Right kidney (tissue), 9 donors: ENCODE results near the gene TEAD4.
A peak's percentile ranks its signal among the peaks of the same experiment; 100 is the strongest.

Source experiments
- DNase-seq: peaks from one replicate; pipeline ENCODE4 v3.0.0-alpha.2; 2016
- long read RNA-seq, 8 donors: transcript quantifications; one replicate each; lab custom pipeline, GENCODE V29; 2026

The TEAD4 gene
- long read RNA-seq, donor 1, transcript TEAD4-202 (13 exons, 1,690 nt), result major isoform, 5 of 6 reads
- long read RNA-seq, donor 1, partial matches to known transcripts, result 0 of 6 reads
- long read RNA-seq, donor 1, other reads (novel, unspliced or antisense), result 0 of 6 reads
- long read RNA-seq, donor 2, partial matches to known transcripts, result 0 of 4 reads
- long read RNA-seq, donor 2, other reads (novel, unspliced or antisense), result 0 of 4 reads
- long read RNA-seq, donor 3, partial matches to known transcripts, result 0 of 2 reads
- long read RNA-seq, donor 3, other reads (novel, unspliced or antisense), result 0 of 2 reads
- long read RNA-seq, donor 4, partial matches to known transcripts, result 0 of 2 reads
- long read RNA-seq, donor 4, other reads (novel, unspliced or antisense), result 0 of 2 reads
- long read RNA-seq, donor 5, transcript TEAD4-202 (13 exons, 1,690 nt), result major isoform, 5 of 5 reads
- long read RNA-seq, donor 5, partial matches to known transcripts, result 0 of 5 reads
- long read RNA-seq, donor 5, other reads (novel, unspliced or antisense), result 0 of 5 reads
- long read RNA-seq, donor 6, partial matches to known transcripts, result 0 of 2 reads
- long read RNA-seq, donor 6, other reads (novel, unspliced or antisense), result 0 of 2 reads
- long read RNA-seq, donor 7, transcript TEAD4-202 (13 exons, 1,690 nt), result major isoform, 5 of 5 reads
- long read RNA-seq, donor 7, partial matches to known transcripts, result 0 of 5 reads
- long read RNA-seq, donor 7, other reads (novel, unspliced or antisense), result 0 of 5 reads
- long read RNA-seq, donor 8, partial matches to known transcripts, result 5 of 8 reads
- long read RNA-seq, donor 8, other reads (novel, unspliced or antisense), result 0 of 8 reads

- no peak for DNase-seq
These were observed at the start of gene TEAD4 for GRCh38 chr12:2959192-2959504. Gene TEAD4 (plus strand): TSS chr12:2959397.

DNA sequence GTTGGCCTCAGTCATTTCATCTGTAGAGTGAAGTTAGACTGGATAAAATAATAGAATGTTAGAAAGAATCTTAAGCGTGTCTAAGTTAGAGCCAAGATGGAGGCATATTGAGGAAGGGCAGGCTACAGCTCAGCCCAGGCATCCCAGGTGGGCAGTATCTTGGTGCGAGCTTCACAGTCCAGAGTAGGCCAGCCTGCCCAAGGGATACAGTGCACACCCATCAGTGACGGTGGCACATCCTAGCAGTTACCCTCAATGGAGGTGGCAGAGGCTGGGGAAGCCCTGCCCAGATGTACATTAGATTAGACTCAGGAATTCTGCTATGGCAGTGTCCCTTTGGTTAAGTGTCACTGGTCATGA, 47.0 kb upstream of the TEAD4 start:
- no peak for DNase-seq

GRCh38 chr12:2919249-2919648, 39.9 kb upstream of the TEAD4 start:
- no peak for DNase-seq

DNA sequence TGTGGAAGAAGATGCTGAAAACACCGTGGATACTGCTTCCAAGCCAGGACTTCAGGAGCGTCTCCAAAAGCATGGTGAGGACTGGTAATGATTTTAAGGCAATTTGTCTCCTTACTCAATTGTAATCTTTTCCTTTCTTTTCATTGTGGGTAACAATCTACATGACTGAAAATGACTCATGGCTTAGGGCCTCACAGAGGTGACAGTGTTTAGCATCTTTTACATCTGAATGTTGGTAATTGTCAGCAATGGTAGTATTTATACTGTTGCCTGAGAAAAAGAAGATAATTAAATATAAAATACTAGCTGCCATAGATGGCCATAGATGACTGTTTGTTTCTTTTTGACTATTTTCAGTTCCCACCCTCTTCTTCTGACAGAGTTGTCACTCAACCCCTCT, 36.9 kb upstream of the TEAD4 start:
- no peak for DNase-seq

DNA sequence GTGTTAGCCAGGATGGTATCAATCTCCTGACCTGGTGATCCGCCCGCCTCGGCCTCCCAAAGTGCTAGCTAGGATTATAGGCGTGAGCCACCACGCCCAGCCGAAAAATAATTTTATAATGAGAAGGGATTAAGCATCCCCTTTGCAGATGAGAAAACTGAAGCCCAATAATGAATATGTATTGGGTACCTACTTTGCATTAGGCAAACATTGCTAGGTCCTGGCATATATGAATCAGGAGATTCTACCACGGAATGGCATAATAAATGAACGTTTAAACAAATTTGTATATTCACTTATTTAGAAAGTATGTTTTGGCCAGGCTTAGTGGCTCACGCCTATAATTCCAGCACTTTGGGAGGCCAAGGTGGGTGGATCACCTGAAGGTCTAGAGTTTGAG, 36.1 kb upstream of the TEAD4 start:
- DNase-seq, result no peak

GRCh38 chr12:2924019-2924418, 35.2 kb upstream of the TEAD4 start:
- DNase-seq, result no peak

DNA sequence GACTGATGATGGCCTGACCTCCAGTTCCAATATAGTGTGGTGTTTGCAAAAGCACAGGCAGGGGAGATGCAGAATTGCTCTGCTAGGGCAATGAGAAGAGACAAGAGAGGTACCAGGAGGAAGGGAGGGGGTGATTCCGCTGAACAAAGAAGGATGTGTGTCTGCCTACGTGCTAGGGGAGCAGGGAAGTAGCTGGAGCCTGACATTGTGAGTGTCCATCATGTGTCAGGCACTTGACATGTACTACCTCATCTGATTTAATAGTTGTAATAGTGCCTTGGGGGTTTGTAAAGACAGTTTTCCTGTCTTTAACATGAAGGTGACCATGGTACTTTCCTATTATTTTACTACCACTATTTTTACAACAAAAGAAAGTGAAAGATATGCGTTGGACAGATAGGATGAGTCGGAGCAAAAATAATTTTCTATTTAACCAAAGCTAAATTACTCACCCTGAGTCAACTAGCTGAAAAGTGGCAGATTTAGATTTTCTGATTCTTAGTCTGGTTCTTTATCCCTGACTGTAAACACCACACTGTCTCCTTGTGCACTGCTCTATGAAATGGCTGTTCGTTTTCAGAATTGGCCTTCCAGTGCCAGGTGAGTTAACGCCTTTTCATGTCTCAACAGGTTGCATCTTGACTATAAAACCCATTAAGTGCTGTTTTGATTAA, 33.7 kb upstream of the TEAD4 start:
- DNase-seq, result no peak

- DNase-seq, result no peak
These were observed 28.3 kb upstream of the TEAD4 start for GRCh38 chr12:2930865-2931264.

DNA sequence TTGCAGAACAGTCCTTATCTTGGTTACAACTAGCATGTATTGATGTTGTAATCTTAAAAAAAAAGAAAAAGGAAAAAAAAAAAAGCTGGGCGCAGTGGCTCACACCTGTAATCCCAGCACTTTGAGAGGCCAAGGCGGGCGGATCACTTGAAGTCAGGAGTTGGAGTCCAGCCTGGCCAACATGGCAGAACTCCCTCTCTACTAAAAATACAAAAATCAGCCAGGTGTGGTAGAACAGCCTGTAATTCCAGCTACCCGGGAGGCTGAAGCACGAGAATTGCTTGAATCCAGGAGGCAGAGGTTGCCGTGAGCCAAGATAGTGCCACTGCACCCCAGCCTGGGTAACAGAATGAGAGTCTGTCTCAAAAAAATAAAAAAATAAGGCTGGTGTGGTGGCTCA, 25.6 kb upstream of the TEAD4 start:
- no peak for DNase-seq

DNA sequence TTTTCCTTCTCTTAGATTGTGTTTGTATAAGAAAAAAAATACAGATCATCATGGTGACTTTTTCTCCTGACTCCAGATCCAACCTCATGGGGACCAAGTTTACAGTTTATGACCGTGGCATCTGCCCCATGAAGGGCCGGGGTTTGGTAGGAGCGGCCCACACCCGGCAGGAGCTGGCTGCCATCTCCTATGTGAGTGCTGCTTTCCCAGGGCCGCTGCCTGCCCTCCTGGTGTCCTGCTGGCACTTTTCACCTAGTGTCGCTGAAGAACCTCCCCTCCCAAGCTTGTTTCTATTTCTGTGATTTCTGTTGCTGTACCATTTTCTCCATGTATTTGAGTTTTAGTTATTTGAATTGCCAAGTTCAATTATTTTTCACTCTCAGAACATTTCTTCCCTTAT, 24.8 kb upstream of the TEAD4 start:
- no peak for DNase-seq

GRCh38 chr12:2936301-2936700, 22.9 kb upstream of the TEAD4 start:
- DNase-seq, result no peak

- DNase-seq, result no peak
These were observed 21.7 kb upstream of the TEAD4 start for GRCh38 chr12:2937500-2937899.

- no peak for DNase-seq
These were observed 20.0 kb upstream of the TEAD4 start for GRCh38 chr12:2939191-2939590.

- no peak for DNase-seq
These were observed 18.6 kb upstream of the TEAD4 start for GRCh38 chr12:2940564-2940963.

GRCh38 chr12:2941524-2941923, 17.7 kb upstream of the TEAD4 start:
- DNase-seq, result no peak

GRCh38 chr12:2944401-2945047, 14.7 kb upstream of the TEAD4 start:
- DNase-seq, result peak; percentile 59

GRCh38 chr12:2949411-2949810, 9.8 kb upstream of the TEAD4 start:
- no peak for DNase-seq

DNA sequence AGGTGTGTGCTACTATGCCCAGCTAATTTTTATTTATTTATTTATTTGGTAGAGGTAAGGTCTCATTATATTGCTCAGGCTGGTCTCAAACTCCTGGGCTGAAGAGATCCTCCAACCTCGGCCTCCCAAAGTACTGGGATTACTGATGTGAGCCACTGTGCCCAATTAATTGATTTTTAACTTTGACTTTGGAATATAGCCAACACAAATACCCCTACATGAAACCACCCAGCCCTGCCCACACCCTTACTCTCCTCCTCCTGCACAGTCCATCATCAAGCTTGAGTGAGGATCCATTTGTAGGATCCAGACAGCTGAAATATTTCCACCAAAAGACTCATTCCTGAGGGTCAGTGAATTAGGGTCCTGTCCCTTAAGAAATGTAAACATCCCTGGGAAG, 3.3 kb upstream of the TEAD4 start:
- DNase-seq, result no peak

GRCh38 chr12:2957816-2958431, 1.3 kb upstream of the TEAD4 start:
- DNase-seq, result no peak

GRCh38 chr12:2958432-2959191, 585 bp upstream of the TEAD4 start:
- peak; percentile 74 for DNase-seq
